K562 (cell line): ENCODE results near the gene RSF1.

Experiments used
- ATF3 ChIP-seq, 2 experiments: fragments of 450-650 bp in 1 of 2; sonication (generic) in 1 of 2; formaldehyde crosslinking in 1 of 2; IDR thresholded peaks in 1 of 2; conservative IDR thresholded peaks in 1 of 2; 2 replicates each; pipeline versions ENCODE4 v1.6.1 to v1.8.1; 2016 to 2023; ENCODE audit warnings: mild to moderate bottlenecking in 2 of 2, moderate library complexity in 2 of 2, inconsistent platforms in 1 of 2, missing genetic modification reagents in 1 of 2
- CBX5 ChIP-seq: IDR thresholded peaks from 2 replicates; pipeline ENCODE4 v1.6.1; 2014; ENCODE audit warnings: low read depth, borderline replicate concordance
- CLOCK ChIP-seq: fragments of 250-450 bp; sonication (Bioruptor Pico); IDR thresholded peaks from 2 replicates; pipeline ENCODE4 v1.4.0; 2020; ENCODE audit warnings: mild to moderate bottlenecking, moderate library complexity, borderline replicate concordance
- CTCF ChIP-seq, 3 experiments: IDR thresholded peaks in 2 of 3; conservative IDR thresholded peaks in 1 of 3; 2 replicates each; pipeline ENCODE4 v1.5.1; 2011 to 2012; ENCODE audit warnings: low read length in 3 of 3, mild to moderate bottlenecking in 3 of 3, control low read depth in 2 of 3, improper control_type of control experiment in 1 of 3, inconsistent platforms in 1 of 3, low read depth in 1 of 3, mixed read lengths in 1 of 3, moderate library complexity in 1 of 3; ENCODE audit not compliant: insufficient read depth in 2 of 3
- HINFP ChIP-seq: fragments of 450-650 bp; conservative IDR thresholded peaks from 2 replicates; pipeline ENCODE4 v1.6.1; 2016; ENCODE audit warnings: missing genetic modification characterization, low read depth, mild to moderate bottlenecking, control low read depth, missing compliant biosample characterization
- IRF9 ChIP-seq: fragments of 450-650 bp; IDR thresholded peaks from 2 replicates; pipeline ENCODE4 v1.6.1; 2016; ENCODE audit warnings: missing biosample characterization, missing genetic modification characterization
- KDM5B ChIP-seq: fragments of 200-600 bp; sonication (generic); IDR thresholded peaks from 2 replicates; pipeline ENCODE4 v1.6.1; 2012; ENCODE audit warnings: low read depth, mild to moderate bottlenecking, moderate library complexity, low read length, control low read depth, inconsistent platforms; ENCODE audit not compliant: insufficient replicate concordance
- NFRKB ChIP-seq: fragments of 450-650 bp; IDR thresholded peaks from 2 replicates; pipeline ENCODE4 v1.6.1; 2016; ENCODE audit warnings: low read depth
- SIN3A ChIP-seq, 2 experiments: fragments of 150-350 bp in 1 of 2; IDR thresholded peaks; 2 replicates each; pipeline ENCODE4 v1.6.1; 2011 to 2016; ENCODE audit warnings: borderline replicate concordance in 2 of 2, low read depth in 2 of 2, low read length in 2 of 2, mild to moderate bottlenecking in 2 of 2, moderate library complexity in 2 of 2; ENCODE audit not compliant: control insufficient read depth in 1 of 2
- SNAPC5 ChIP-seq: fragments of 250-450 bp; sonication (Bioruptor Pico); IDR thresholded peaks from 2 replicates; pipeline ENCODE4 v1.8.0; 2021; ENCODE audit warnings: moderate library complexity, mild to moderate bottlenecking, inconsistent platforms
- XRCC5 ChIP-seq: fragments of 200-400 bp; formaldehyde crosslinking; IDR thresholded peaks from 2 replicates; pipeline ENCODE4 v1.6.1; 2017; ENCODE audit warnings: low read depth, mild to moderate bottlenecking, low read length
- ZBTB49 ChIP-seq: sonication (generic); formaldehyde crosslinking; IDR thresholded peaks from 2 replicates; pipeline ENCODE4 v1.8.0; 2022; ENCODE audit warnings: missing genetic modification reagents, mild to moderate bottlenecking, borderline replicate concordance
- ZFX ChIP-seq: sonication (generic); formaldehyde crosslinking; IDR thresholded peaks from 2 replicates; pipeline ENCODE4 v1.8.0; 2022; ENCODE audit warnings: mild to moderate bottlenecking, missing genetic modification reagents, moderate library complexity
- ZKSCAN3 ChIP-seq: fragments of 250-450 bp; sonication (Bioruptor Pico); IDR thresholded peaks from 2 replicates; pipeline ENCODE4 v1.4.0; 2020

GRCh38 chr11:77695417-77695816, 125.1 kb downstream of the RSF1 start:
- no peak for TF ChIP-seq ZFX (CRISPR knock-in tag)
- TF ChIP-seq ZKSCAN3 (CRISPR knock-in tag) = no peak
- no peak for TF ChIP-seq CBX5
- TF ChIP-seq ZBTB49 = no peak
- TF ChIP-seq HINFP (tag) = no peak
- TF ChIP-seq CTCF (IDR thresholded peaks at IDR 0.05 in 2 of 3, conservative IDR thresholded peaks at IDR 0.05 in 1 of 3; ENCODE audit: insufficient read depth in 2 of 3, low read depth in 1 of 3, low read length in 3 of 3) = no peak
- no peak for TF ChIP-seq KDM5B
- TF ChIP-seq SIN3A (IDR thresholded peaks at IDR 0.05; ENCODE audit: borderline replicate concordance in 2 of 2, control insufficient read depth in 1 of 2, low read depth in 2 of 2, low read length in 2 of 2) = no peak
- no peak for TF ChIP-seq NFRKB
- TF ChIP-seq CLOCK (CRISPR knock-in tag) = no peak
- no peak for TF ChIP-seq IRF9
- no peak for TF ChIP-seq SNAPC5 (CRISPR knock-in tag)
- no peak for TF ChIP-seq XRCC5
- TF ChIP-seq ATF3 (IDR thresholded peaks at IDR 0.05) = no peak
- no peak for TF ChIP-seq ATF3 (CRISPR knock-in tag; conservative IDR thresholded peaks at IDR 0.05)
